ENCODE data around the gene OR14A2.
"Not testable (repeated sequence)": the region's sequence is repeated elsewhere in the genome, so short reads cannot be mapped to it uniquely, and the experiment has no call there.

The OR14A2 gene

GRCh38 chr1:247748041-247748440 is at the start of gene OR14A2:
OR14A2 (minus strand) TSS chr1:247748141.
- no peak for DNase-seq

GRCh38 chr1:247797518-247797917 is 49.6 kb upstream of the OR14A2 start:
- DNase-seq = no peak

- DNase-seq = no peak
Observed at GRCh38 chr1:247769603-247770002, 21.7 kb upstream of the OR14A2 start.

- no peak for DNase-seq
Observed at GRCh38 chr1:247760456-247760855, 12.5 kb upstream of the OR14A2 start, which contains the start of gene OR1C1. OR1C1 (minus strand) TSS chr1:247760556; CDS start chr1:247758406, 2,150 bp downstream.

GRCh38 chr1:247754311-247754710 is 6.4 kb upstream of the OR14A2 start:
- not testable (repeated sequence) for DNase-seq

GRCh38 chr1:247749870-247750269 is 1.9 kb upstream of the OR14A2 start:
- DNase-seq = no peak

GRCh38 chr1:247747616-247748015 is 325 bp downstream of the OR14A2 start:
- DNase-seq = no peak

- no peak for DNase-seq
Observed at GRCh38 chr1:247746391-247746935, 1.5 kb downstream of the OR14A2 start.

GRCh38 chr1:247742215-247742760 is 5.7 kb downstream of the OR14A2 start:
- DNase-seq = not testable (repeated sequence)

GRCh38 chr1:247741756-247742155 is 6.2 kb downstream of the OR14A2 start:
- DNase-seq = no peak

- no peak for DNase-seq
Observed at GRCh38 chr1:247740721-247741120, 7.2 kb downstream of the OR14A2 start.

GRCh38 chr1:247738315-247738714 is 9.6 kb downstream of the OR14A2 start, which contains the start of gene OR14K1:
OR14K1 (plus strand) TSS chr1:247738615; CDS start chr1:247738615, 0 bp downstream.
- DNase-seq = no peak

GRCh38 chr1:247721222-247721621 is 26.7 kb downstream of the OR14A2 start:
- no peak for DNase-seq

- no peak for DNase-seq
Observed at GRCh38 chr1:247716546-247716945, 31.4 kb downstream of the OR14A2 start, which contains the start of gene OR6F1. OR6F1 (minus strand) TSS chr1:247716646; CDS start chr1:247712755, 3,891 bp downstream.

GRCh38 chr1:247713753-247714152 is 34.2 kb downstream of the OR14A2 start:
- DNase-seq = no peak

- DNase-seq = not testable (repeated sequence)
Observed at GRCh38 chr1:247710681-247711080, 37.3 kb downstream of the OR14A2 start.

- DNase-seq = no peak
Observed at GRCh38 chr1:247701338-247701737, 46.6 kb downstream of the OR14A2 start.

GRCh38 chr1:247681288-247681897 is 66.5 kb downstream of the OR14A2 start:
- DNase-seq = peak; percentile 12 to 22

- no peak for DNase-seq
Observed at GRCh38 chr1:247680171-247680570, 67.8 kb downstream of the OR14A2 start.

GRCh38 chr1:247679639-247680038 is 68.3 kb downstream of the OR14A2 start, which contains the start of gene OR13G1:
OR13G1 (minus strand) TSS chr1:247679739; CDS start chr1:247673041, 6,698 bp downstream.
- DNase-seq = no peak

All from CD4-positive, alpha-beta T cell treated with Interleukin-4 for 1 hour (primary cell).